Upper lobe of right lung (tissue), 1 donor: ENCODE data around the gene PGM5. TPM values are rescaled to one million over a fixed set of nuclear protein-coding genes. Genes with fewer than 3 reads are reported as not detected.
A peak's percentile ranks its signal among the peaks of the same experiment; 100 is the strongest.
"Not testable (repeated sequence)": the region's sequence is repeated elsewhere in the genome, so short reads cannot be mapped to it uniquely, and the experiment has no call there.

Experiments
- ATAC-seq: fragments of 200-7000 bp; cut with Tn5 transposase; one replicate; pipeline ENCODE4 v1.9.1; 2020; ENCODE audit warnings: mild to moderate bottlenecking, moderate library complexity
- DNase-seq: peaks from one replicate; pipeline ENCODE4 v3.0.0-alpha.2; 2020
- H3K27ac ChIP-seq: fragments of 200-600 bp; one replicate; pipeline ENCODE4 v1.8.0; 2022
- H3K27me3 ChIP-seq: fragments of 200-600 bp; one replicate; pipeline ENCODE4 v1.8.0; 2022; ENCODE audit warnings: mild to moderate bottlenecking
- H3K36me3 ChIP-seq: fragments of 200-600 bp; one replicate; pipeline ENCODE4 v1.8.0; 2022
- H3K4me1 ChIP-seq: fragments of 200-600 bp; one replicate; pipeline ENCODE4 v1.8.0; 2022
- H3K4me3 ChIP-seq: fragments of 200-600 bp; one replicate; pipeline ENCODE4 v1.8.0; 2022; ENCODE audit warnings: mild to moderate bottlenecking
- H3K9me3 ChIP-seq: fragments of 200-600 bp; one replicate; pipeline ENCODE4 v1.8.0; 2022
- intact Hi-C: fragments of 100-400 bp; cut with DNase I; formaldehyde crosslinking; loops from one replicate; pipeline ENCODE4 v1.11.0; 2022
- total RNA-seq: library from RNA; stranded (reverse); fragmentation: NEBNext Ultra II Directional; extraction: Animal tissue kit (Norgen Biotek cat#: 25700); gene quantifications from one replicate; pipeline ENCODE4 v1.2.1, GENCODE V29; 2021
- TF ChIP-seq, protein P1 (sequence below): fragments of 200-600 bp; IDR thresholded peaks from one replicate; pipeline ENCODE4 v1.8.0; 2022; ENCODE audit warnings: antibody characterized with exemption
- donor health status: DM: no; HTN: yes; CAD: no; lungs with severe emphysema.

The PGM5 gene
- total RNA-seq, 1 donor from 2014 or later, result 25.0 TPM

DNA sequence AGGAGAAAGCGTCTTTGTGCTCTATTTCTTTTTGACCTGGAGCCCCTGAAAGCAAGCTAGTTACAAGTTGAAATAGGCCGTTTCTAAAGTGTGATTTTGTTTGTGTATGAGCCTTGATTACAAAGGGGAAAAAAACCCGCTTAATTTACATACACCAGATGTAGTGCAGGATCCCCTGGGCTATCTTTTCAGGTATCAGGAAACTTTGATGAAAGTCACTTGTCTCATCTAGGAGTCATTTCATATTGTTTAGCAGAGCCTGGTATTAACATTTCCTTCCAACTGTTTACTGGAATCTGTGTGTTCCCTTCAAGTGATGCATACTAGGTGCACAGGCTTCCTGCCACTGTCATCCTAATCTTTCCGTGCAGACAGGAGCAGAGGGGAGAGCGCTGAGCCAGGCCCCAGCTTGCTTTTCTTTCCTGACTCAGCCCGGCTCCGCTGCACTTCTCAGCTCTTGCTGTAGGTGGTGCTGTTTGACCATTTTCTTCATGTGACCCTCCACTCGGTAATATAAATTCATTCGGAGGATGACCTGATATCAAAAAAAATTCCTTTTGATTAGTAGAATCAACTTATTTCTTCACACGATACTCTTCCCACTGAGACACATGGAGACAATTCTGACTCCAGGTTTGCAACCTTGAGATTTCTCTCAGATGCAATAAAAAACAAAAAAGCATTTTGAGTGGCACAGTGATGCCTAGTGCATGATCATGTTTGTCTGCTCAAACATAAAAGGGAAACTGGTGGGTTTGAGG, 14.0 kb upstream of the PGM5 start:
- H3K27ac ChIP-seq, DNase-seq, H3K4me3 ChIP-seq, H3K9me3 ChIP-seq, H3K4me1 ChIP-seq, intact Hi-C loops, H3K36me3 ChIP-seq, H3K27me3 ChIP-seq: not testable (repeated sequence)
- TF ChIP-seq, protein P1, sequence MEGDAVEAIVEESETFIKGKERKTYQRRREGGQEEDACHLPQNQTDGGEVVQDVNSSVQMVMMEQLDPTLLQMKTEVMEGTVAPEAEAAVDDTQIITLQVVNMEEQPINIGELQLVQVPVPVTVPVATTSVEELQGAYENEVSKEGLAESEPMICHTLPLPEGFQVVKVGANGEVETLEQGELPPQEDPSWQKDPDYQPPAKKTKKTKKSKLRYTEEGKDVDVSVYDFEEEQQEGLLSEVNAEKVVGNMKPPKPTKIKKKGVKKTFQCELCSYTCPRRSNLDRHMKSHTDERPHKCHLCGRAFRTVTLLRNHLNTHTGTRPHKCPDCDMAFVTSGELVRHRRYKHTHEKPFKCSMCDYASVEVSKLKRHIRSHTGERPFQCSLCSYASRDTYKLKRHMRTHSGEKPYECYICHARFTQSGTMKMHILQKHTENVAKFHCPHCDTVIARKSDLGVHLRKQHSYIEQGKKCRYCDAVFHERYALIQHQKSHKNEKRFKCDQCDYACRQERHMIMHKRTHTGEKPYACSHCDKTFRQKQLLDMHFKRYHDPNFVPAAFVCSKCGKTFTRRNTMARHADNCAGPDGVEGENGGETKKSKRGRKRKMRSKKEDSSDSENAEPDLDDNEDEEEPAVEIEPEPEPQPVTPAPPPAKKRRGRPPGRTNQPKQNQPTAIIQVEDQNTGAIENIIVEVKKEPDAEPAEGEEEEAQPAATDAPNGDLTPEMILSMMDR, result peak; percentile 32
- peak; percentile 98 for ATAC-seq

DNA sequence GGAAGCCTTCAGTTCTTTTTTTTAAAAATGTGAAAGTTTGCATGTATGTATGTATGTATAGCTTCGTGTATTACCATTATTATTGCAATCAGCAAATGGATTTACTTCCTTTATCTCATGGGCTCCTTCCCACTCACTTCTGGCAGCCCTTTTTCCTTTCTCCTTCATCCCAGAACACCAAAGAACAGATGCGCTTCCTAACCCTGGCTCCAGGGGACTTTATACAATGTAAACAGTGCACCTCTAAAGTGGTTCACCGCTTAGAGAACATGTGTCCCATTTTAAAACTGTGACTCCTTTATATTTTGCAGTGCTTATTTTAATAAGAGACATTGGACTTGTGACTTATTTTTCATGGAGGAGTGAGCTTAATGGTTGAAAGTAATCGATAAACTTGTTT, 13.2 kb upstream of the PGM5 start:
- H3K27me3 ChIP-seq, H3K9me3 ChIP-seq, H3K36me3 ChIP-seq, ATAC-seq, H3K4me3 ChIP-seq, H3K4me1 ChIP-seq, H3K27ac ChIP-seq, intact Hi-C loops, DNase-seq: not testable (repeated sequence)

DNA sequence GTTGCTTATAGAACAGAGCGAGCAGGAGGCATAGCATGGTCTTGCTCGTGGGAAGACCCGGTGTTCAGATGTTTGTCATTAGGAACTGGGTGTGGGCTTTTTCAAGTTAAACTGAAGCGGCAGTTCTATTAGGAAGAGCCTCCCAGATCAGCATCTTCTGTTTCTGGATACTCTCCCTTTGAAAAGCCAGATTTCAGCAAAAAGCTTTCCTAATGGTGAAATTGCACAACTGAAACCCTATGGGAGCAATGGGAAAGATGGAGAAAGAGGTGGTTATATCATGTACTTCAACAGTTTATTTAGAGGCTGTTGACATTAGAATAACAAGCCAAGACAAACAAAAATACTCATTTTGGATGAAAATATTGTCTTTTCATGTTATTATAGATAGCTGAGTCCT, 12.4 kb upstream of the PGM5 start:
- H3K36me3 ChIP-seq, H3K4me1 ChIP-seq, H3K27ac ChIP-seq, H3K27me3 ChIP-seq, ATAC-seq, DNase-seq, intact Hi-C loops, H3K4me3 ChIP-seq, H3K9me3 ChIP-seq: not testable (repeated sequence)

DNA sequence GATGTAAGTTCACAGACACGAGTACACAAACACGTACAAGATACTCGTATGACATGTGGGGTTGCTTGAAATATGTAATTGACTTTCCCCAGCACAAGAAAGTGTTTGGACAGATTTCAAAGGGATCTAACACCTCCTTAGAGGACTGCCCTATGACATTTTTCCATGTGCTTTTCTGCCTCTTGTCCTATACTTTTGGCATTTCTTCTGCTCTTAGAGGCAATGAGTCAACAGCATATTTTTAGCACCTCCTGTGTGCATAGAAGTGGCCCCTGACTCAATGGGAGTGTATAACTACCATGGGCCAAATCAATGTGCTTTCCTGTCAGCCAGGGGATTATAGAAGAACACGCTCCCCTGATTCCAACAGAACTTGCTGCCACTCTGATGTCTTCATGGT, 4.7 kb upstream of the PGM5 start:
- intact Hi-C loops, result not testable (repeated sequence)
- ATAC-seq, result peak; percentile 55

DNA sequence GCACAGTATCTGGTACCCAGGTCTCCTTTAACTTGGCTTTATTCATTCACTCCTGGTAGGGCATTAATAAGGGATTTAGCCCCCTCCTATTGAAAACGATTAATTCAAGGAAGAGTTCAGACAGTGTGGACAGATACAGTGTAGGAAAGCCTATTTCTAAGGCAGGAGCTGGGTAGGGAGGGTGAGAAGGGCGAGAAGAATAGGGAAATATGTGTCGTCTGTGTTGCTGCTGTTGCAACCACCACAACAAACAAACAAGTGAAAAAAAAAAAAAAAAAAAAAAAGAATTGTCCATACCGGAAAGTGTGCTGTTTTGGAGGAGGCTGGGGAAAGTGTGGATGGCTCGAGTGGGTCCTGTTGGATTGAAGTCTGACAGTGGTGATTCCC, 425 bp upstream of the PGM5 start:
- DNase-seq, H3K4me3 ChIP-seq, H3K36me3 ChIP-seq, H3K27ac ChIP-seq, H3K4me1 ChIP-seq, H3K9me3 ChIP-seq, H3K27me3 ChIP-seq, intact Hi-C loops: not testable (repeated sequence)
- ATAC-seq, result peak; percentile 11

More for the DNA sequence above, 4.7 kb upstream of the PGM5 start:
- not testable (repeated sequence) for H3K4me1 ChIP-seq, H3K9me3 ChIP-seq, H3K36me3 ChIP-seq, H3K4me3 ChIP-seq, H3K27ac ChIP-seq, H3K27me3 ChIP-seq, DNase-seq

DNA sequence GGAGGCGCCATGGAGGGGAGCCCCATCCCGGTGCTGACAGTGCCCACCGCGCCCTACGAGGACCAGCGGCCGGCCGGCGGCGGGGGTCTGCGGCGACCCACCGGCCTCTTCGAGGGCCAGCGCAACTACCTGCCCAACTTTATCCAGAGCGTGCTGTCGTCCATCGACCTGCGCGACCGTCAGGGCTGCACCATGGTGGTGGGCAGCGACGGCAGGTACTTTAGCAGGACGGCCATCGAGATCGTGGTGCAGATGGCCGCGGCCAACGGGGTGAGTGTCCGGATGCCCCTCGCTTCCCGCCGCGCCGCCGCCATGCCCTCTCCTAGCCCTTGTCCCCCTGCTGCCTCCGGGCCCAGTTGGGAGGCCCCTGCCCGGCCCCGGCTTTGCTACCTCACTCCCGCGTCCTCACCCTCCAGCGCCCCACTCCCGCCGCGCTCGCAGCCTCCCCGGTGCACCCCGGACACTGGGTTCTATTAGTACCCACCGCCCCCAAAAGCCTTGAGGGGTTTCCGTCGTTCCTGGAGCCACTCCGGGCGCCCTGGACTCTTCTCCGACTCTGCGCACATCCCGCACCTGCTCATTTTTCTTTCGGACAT, 806 bp downstream of the PGM5 start:
- peak; percentile 49 for ATAC-seq
- H3K27ac ChIP-seq, result peak overlapping the region; percentile 60
- H3K36me3 ChIP-seq, H3K27me3 ChIP-seq, intact Hi-C loops, H3K4me1 ChIP-seq, H3K9me3 ChIP-seq: not testable (repeated sequence)
- peak overlapping the region; percentile 57 for H3K4me3 ChIP-seq
- peak; percentile 64 for DNase-seq

DNA sequence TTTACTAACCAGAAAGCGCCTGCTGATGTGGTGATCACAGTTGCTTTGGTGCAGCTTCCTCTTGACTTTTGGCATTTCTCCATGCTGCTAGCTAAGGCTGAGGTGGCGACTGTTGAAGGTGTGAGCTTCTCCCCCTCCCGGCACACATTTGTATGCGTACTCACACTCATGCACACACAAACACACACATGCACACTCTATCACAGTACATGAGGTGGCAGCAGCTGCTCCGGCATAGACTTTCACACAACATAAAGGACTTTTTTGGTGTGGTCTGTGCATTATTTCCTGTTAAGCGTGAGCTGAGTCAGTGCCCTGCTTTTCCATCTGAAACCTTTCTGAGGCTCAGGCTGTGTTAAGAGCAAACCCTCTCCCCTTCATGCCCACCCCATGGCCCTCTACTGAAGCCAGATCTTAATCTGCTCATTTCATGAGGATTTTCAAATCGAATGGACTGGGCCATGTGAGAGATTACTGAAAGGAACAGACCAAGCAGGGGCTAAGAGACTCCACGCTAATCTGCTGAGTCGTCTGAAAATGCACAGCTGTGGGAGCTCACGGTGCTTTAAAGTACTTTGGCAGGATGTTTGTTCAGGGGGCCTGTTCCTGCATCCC, 10.6 kb downstream of the PGM5 start:
- H3K4me3 ChIP-seq, intact Hi-C loops, H3K4me1 ChIP-seq, H3K27ac ChIP-seq, DNase-seq, H3K36me3 ChIP-seq, H3K9me3 ChIP-seq, H3K27me3 ChIP-seq: not testable (repeated sequence)
- ATAC-seq, result peak; percentile 67

DNA sequence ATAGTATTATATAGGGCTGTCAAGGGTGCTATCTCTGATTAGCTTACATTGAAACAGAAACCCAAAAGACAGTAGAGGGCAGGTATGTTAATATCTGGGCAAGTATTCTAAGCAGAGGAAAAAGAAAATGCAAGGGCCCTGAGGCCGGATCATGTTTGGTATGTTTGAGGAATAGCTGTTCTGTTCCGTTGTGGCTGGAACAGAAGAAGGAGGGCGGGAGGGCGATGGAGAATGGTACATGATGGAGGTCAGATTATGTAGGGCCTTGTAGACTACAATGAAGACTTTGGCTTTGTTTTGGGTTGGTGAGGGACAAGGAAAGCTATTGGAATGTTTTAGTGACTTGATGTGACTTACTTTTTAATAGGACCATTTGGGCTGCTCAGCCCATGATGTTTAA, 19.4 kb downstream of the PGM5 start:
- H3K4me1 ChIP-seq, intact Hi-C loops, H3K27me3 ChIP-seq, H3K36me3 ChIP-seq, H3K4me3 ChIP-seq, H3K9me3 ChIP-seq, H3K27ac ChIP-seq, ATAC-seq, DNase-seq: not testable (repeated sequence)

DNA sequence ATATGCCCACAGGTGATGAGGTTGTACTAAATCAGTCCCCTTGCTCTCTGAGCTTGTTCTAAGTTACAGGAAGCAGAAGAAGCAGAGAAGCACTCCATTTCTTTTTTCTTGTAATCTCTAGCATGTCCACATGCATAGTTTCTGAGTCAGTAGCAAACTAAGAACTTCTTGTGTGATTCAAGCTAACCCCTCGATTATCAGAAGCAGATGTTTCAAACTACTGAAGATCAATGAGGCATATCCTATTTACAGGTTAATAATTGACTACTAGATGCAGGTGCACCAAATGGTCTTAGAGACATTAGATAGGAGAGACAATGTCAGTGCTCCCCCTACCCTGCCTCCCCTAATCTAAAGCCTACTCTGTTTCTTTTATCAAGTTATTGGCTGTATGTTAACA, 21.3 kb downstream of the PGM5 start:
- intact Hi-C loops, H3K4me3 ChIP-seq, ATAC-seq, DNase-seq, H3K4me1 ChIP-seq, H3K27ac ChIP-seq, H3K27me3 ChIP-seq, H3K36me3 ChIP-seq, H3K9me3 ChIP-seq: not testable (repeated sequence)

DNA sequence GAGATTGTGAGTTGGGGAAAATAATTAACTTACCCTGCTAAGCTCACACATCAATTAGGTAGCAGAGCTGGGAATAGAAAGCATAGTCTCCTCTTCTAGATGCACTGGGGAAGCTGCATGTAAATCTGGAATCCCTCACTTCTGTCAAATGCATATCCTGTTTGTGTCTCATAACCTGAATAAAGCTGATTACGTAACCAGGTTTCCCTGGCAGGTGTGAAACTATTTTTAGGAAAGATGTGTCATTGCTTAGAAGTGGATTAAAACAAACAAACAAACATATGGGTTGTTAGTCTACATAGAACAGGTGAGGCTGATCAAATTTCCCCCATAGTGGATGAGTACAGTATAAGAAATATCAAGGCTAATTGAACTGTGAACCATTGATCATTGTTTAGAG, 27.5 kb downstream of the PGM5 start:
- H3K36me3 ChIP-seq, DNase-seq, H3K27ac ChIP-seq, ATAC-seq, H3K9me3 ChIP-seq, H3K4me1 ChIP-seq, H3K4me3 ChIP-seq, intact Hi-C loops, H3K27me3 ChIP-seq: not testable (repeated sequence)

DNA sequence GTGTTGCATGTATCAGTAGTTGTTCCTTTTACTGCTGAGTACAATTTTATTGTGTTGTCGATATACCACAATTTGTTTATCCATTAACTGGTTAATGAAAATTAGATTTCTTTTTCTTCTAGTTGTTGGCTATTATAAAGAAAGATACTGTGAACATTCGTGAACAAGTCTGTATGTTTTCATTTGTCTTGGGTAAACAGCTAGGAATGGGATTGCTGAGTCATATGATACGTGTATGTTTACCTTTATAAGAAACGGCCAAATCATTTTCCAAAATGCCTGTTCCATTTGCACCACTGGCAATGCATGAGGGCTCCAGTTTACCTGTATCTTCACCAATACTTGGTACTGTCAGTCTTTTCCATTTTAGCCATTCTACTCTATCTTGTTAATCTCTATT, 33.1 kb downstream of the PGM5 start:
- DNase-seq, H3K9me3 ChIP-seq, intact Hi-C loops, H3K4me3 ChIP-seq, ATAC-seq, H3K27me3 ChIP-seq, H3K4me1 ChIP-seq, H3K36me3 ChIP-seq, H3K27ac ChIP-seq: not testable (repeated sequence)

DNA sequence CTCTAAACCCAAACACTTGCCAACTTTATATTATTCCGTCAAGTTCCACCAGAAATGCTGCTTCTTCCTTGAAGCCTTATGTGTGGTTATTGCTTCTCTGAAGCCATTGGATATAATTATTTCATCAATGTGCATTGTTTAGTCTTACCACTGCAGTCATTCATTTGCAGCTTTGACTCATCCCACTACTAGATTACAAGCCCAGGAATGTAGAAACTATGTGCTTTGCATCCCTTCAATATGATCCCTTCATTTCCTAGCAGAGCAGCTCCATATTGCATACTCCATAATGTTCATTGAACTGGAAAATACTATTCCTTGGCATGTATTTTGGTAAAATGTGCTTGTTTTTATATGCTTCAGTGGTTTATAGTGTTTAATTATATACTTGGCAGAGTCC, 34.3 kb downstream of the PGM5 start:
- DNase-seq, H3K27ac ChIP-seq, ATAC-seq, H3K4me1 ChIP-seq, H3K36me3 ChIP-seq, H3K27me3 ChIP-seq, H3K4me3 ChIP-seq, intact Hi-C loops, H3K9me3 ChIP-seq: not testable (repeated sequence)

DNA sequence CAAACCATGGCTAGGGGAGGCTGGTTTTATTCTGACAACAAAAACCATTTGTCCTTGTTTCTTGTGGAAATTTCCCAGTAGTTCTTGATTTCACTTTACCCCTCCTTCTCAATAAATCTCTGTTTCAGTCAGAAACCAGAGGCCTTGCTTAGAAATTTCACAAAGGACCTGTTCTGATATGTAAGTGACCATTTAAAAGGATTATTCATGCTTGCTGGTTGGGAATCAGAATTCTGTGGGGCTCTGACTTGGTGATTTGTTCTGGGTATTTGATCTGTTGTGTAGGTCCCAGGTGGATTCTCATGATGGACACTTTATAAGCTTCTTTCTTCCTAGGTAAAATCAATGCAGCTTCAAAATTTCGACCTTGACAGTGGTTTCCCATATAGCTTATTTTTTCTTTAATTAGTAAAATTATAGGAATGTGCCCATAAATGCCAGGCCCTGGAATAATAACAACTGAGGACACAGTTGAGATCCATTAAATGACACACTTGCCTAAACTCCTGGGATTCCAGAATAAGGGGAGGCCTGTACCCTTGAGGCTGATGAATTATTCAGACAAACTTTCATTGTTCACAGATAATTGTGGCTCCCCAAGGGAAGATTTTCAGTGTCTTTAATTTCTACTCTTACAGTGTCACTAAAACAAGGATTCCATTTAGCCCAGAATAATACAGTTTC, 40.1 kb downstream of the PGM5 start:
- H3K36me3 ChIP-seq, intact Hi-C loops, DNase-seq, H3K27me3 ChIP-seq, H3K4me1 ChIP-seq, H3K9me3 ChIP-seq, H3K27ac ChIP-seq, H3K4me3 ChIP-seq, ATAC-seq: not testable (repeated sequence)
